Breast epithelium (tissue), 3 donors: ENCODE data around the gene MRTFA.

Experiments
- POLR2A ChIP-seq: fragments of 450-650 bp; IDR thresholded peaks from one replicate; pipeline ENCODE4 v1.6.1; 2016; ENCODE audit warnings: antibody characterized with exemption, mild to moderate bottlenecking, moderate library complexity
- POLR2AphosphoS5 ChIP-seq, 3 donors: sonication (generic); formaldehyde crosslinking; IDR thresholded peaks; one replicate each; pipeline ENCODE4 v1.6.1; 2017; ENCODE audit warnings: antibody characterized with exemption in 3 of 3

DNA sequence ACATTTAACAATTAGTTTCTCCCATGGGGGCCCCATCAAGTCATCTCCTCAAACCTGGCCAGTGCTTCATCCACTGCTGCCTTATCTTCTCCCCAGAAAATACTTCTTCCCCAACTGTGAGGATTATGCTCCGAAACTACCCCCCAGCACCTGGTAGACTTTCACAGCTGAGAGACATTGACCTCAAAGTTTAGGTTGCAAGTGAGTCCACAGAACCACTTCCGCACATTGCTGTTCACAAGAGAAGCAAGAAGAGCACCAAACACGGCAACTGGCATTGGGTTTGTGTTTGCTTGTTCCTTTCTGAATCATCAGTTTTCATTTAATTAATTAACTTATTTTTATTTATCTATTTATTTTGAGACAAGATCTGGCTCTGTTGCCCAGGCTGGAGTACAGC, 48.9 kb upstream of the MRTFA start:
- TF ChIP-seq POLR2A (no peak), POLR2AphosphoS5 (IDR thresholded peaks at IDR 0.05) (no peak)
